Measurements from ENCODE around the gene TMEM254.

DNA sequence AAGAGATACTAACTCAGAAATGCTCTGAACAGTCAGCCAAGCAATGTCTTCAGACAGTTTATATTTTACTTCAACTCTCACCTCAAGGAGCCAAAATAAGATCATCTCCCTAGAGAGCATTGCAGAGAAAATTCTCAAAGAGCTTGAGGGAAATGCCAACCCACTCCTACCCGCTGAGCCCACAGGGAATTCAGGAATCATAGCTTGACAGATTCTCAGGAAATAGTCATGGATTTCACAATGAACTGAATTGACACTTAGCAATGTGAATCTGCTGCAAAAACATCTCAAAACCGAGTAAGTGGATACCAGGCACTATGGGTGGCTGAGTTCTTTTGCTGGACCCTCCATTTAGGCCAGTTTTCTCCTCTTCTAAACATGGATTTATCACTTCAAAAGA, 44.3 kb downstream of the TMEM254 start:
- no peak for TF ChIP-seq TCFL5 (CRISPR knock-in tag; conservative IDR thresholded peaks at IDR 0.05)
- TF ChIP-seq SP1 (CRISPR knock-in tag; IDR thresholded peaks at IDR 0.05): no peak
